Heart left ventricle (tissue), 13 donors: ENCODE results near the gene IL6.

Source experiments
- POLR2A ChIP-seq, 2 donors: fragments of 450-650 bp; IDR thresholded peaks; one replicate each; pipeline ENCODE4 v1.6.1; 2017; ENCODE audit warnings: antibody characterized with exemption in 2 of 2, mild to moderate bottlenecking in 2 of 2, moderate library complexity in 2 of 2
- TF ChIP-seq, protein P1 (sequence below), 12 donors: fragments of 200-600 bp; sonication (generic) in 4 of 12; IDR thresholded peaks; one replicate each; pipeline versions ENCODE4 v1.5.0 to v1.8.0; 2018 to 2022; ENCODE audit warnings: antibody characterized with exemption in 12 of 12, mild to moderate bottlenecking in 5 of 12
- donor health status: ischemic (EF 13 %, LVEDD 7.1; RV severe dilation, severe dysfunction).
- donor health status: DM: no; HTN: yes; CAD: no.
- donor health status: DM: no; HTN: no; CAD: no.
- donor health status: ischemic (EF 25% LVEDD 6.9; RV normal size, moderate dysfunction).
- donor health status: ischemic (EF 25% LVEDD 5.7; RV mildly dilated, moderate dysfunction).
- donor health status: ischemic (EF 35%, LVEDD 5.7; RV mildly dilated, moderate dysfunction).
- donor health status: nonischemic (EF 11% LVEDD 7.7; RV severe dilation, severe dysfunction).
- donor health status: DM: yes; HTN: yes; CAD: no.
- donor health status: PGD.
- donor health status: ischemic (EF 29% LVEDD 5.4; RV normal size, mild dysfunction).
- donor health status: nonischemic (EF 23%, LVEDD 6.1; RV moderate dilation, normal function).

DNA sequence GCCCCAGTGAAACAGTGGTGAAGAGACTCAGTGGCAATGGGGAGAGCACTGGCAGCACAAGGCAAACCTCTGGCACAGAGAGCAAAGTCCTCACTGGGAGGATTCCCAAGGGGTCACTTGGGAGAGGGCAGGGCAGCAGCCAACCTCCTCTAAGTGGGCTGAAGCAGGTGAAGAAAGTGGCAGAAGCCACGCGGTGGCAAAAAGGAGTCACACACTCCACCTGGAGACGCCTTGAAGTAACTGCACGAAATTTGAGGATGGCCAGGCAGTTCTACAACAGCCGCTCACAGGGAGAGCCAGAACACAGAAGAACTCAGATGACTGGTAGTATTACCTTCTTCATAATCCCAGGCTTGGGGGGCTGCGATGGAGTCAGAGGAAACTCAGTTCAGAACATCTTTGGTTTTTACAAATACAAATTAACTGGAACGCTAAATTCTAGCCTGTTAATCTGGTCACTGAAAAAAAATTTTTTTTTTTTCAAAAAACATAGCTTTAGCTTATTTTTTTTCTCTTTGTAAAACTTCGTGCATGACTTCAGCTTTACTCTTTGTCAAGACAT is 574 bp upstream of the IL6 start:
- TF ChIP-seq, protein P1, sequence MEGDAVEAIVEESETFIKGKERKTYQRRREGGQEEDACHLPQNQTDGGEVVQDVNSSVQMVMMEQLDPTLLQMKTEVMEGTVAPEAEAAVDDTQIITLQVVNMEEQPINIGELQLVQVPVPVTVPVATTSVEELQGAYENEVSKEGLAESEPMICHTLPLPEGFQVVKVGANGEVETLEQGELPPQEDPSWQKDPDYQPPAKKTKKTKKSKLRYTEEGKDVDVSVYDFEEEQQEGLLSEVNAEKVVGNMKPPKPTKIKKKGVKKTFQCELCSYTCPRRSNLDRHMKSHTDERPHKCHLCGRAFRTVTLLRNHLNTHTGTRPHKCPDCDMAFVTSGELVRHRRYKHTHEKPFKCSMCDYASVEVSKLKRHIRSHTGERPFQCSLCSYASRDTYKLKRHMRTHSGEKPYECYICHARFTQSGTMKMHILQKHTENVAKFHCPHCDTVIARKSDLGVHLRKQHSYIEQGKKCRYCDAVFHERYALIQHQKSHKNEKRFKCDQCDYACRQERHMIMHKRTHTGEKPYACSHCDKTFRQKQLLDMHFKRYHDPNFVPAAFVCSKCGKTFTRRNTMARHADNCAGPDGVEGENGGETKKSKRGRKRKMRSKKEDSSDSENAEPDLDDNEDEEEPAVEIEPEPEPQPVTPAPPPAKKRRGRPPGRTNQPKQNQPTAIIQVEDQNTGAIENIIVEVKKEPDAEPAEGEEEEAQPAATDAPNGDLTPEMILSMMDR (IDR thresholded peaks at IDR 0.05): peak; percentile 27 to 61 (median 46)
- no peak for TF ChIP-seq POLR2A (IDR thresholded peaks at IDR 0.05)
